Measurements from ENCODE around the gene FAM32A.

DNA sequence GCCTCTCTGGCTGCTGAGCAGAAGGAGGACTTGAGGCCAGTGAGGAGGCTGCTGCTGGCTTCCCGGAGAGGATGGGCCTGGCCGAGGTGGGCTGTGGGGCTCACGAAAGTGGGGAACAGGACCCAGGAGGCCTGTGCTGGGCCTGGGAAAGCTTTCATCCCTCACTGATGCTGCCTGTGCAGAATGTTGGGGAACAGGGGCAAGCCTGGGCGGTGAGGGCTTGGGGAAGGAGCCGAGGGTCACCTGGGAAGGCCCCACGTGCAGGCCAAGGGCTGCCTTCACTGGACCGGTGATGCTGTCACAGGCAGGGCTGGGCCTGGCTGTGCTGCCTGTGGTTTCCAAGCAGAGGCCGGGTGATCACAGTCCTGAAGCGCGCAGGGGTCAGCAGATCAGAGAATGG is 21.9 kb downstream of the FAM32A start:
- TF ChIP-seq, protein P1, sequence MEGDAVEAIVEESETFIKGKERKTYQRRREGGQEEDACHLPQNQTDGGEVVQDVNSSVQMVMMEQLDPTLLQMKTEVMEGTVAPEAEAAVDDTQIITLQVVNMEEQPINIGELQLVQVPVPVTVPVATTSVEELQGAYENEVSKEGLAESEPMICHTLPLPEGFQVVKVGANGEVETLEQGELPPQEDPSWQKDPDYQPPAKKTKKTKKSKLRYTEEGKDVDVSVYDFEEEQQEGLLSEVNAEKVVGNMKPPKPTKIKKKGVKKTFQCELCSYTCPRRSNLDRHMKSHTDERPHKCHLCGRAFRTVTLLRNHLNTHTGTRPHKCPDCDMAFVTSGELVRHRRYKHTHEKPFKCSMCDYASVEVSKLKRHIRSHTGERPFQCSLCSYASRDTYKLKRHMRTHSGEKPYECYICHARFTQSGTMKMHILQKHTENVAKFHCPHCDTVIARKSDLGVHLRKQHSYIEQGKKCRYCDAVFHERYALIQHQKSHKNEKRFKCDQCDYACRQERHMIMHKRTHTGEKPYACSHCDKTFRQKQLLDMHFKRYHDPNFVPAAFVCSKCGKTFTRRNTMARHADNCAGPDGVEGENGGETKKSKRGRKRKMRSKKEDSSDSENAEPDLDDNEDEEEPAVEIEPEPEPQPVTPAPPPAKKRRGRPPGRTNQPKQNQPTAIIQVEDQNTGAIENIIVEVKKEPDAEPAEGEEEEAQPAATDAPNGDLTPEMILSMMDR (conservative IDR thresholded peaks at IDR 0.05 in 1 of 2, IDR thresholded peaks at IDR 0.05 in 1 of 2; ENCODE audit: low read depth in 1 of 2, low read length in 2 of 2) = no peak
- TF ChIP-seq EZH2 (IDR thresholded peaks at IDR 0.05; ENCODE audit: low read length, missing control alignments) = no peak
